HepG2 (cell line): Measurements from ENCODE around the gene GNG10. TPM values are rescaled to one million over a fixed set of nuclear protein-coding genes. Genes with fewer than 3 reads are reported as not detected.

ENCODE experiments used
- ATAC-seq: fragments of 200-7000 bp; cut with Tn5 transposase; 3 replicates; pipeline ENCODE4 v1.9.1; 2020; ENCODE audit warnings: mild to moderate bottlenecking, moderate library complexity
- BruUV-seq: library from RNA; stranded (reverse); fragments of 400-500 nt; replicated peaks from 2 replicates; lab custom pipeline; 2021; lab: Mats Ljungman, UMichigan
- CTCF ChIA-PET: fragments of 300-600 bp; formaldehyde crosslinking; extraction: SDS; loops from one replicate; lab custom pipeline; 2021; ENCODE audit warnings: low total read pairs, inconsistent platforms, low intra/inter-chr PET ratio; lab: Yijun Ruan, JAX
- POLR2A ChIA-PET: fragments of 350-600 bp; sonication (Branson Sonifier 250); formaldehyde crosslinking; loops from one replicate; lab custom pipeline; 2020; ENCODE audit warnings: antibody characterized with exemption, inconsistent platforms; lab: Yijun Ruan, JAX
- DNase-seq: peaks from one replicate; pipeline ENCODE4 v3.0.0-alpha.2; 2015; ENCODE audit warnings: low spot score
- FAIRE-seq: peaks from 3 replicates; lab custom pipeline; 2011; peaks lifted over from hg19 to GRCh38; lab: Jason Lieb, UNC
- H2AFZ ChIP-seq: one replicate; pipeline ENCODE4 v1.6.1; 2011; ENCODE audit warnings: low read length, inconsistent platforms
- H3K27ac ChIP-seq: fragments of 300-600 bp; 3 replicates; pipeline ENCODE4 v1.8.0; 2011; ENCODE audit warnings: mixed run types, mild to moderate bottlenecking, mixed read lengths, low read length, inconsistent platforms; ENCODE audit not compliant: insufficient read depth; ENCODE audit errors: extremely low read length
- H3K27me3 ChIP-seq, 2 experiments: fragments of 200-600 bp in 1 of 2; 2 replicates in 1 of 2; 3 replicates in 1 of 2; pipeline versions ENCODE4 v1.6.0 to v1.8.0; 2011; ENCODE audit warnings: low read length in 2 of 2, mild to moderate bottlenecking in 2 of 2, moderate library complexity in 2 of 2, inconsistent platforms in 1 of 2; ENCODE audit not compliant: insufficient read depth in 2 of 2, control insufficient read depth in 1 of 2
- H3K36me3 ChIP-seq, 2 experiments: fragments of 200-600 bp in 1 of 2; replicated peaks in 1 of 2; 2 replicates in 1 of 2; 3 replicates in 1 of 2; pipeline versions ENCODE4 v1.5.1 to v1.8.0; 2011; ENCODE audit warnings: low read length in 2 of 2, inconsistent platforms in 1 of 2; ENCODE audit not compliant: insufficient read depth in 2 of 2, control insufficient read depth in 1 of 2
- H3K4me1 ChIP-seq: 2 replicates; pipeline ENCODE4 v1.5.1; 2012; ENCODE audit warnings: low read length, inconsistent platforms; ENCODE audit not compliant: insufficient read depth
- H3K4me2 ChIP-seq: 2 replicates; pipeline ENCODE4 v1.6.0; 2011; ENCODE audit warnings: low read depth, low read length, inconsistent platforms
- H3K4me3 ChIP-seq, 3 experiments: fragments of 200-600 bp in 1 of 3; sonication (generic), shearing (Covaris generic) in 1 of 3; replicated peaks in 1 of 3; 2 replicates each; pipeline ENCODE4 v1.5.1; 2011 to 2016; ENCODE audit warnings: low read length in 3 of 3, inconsistent platforms in 2 of 3, low read depth in 2 of 3, mild to moderate bottlenecking in 2 of 3, control low read depth in 1 of 3, mixed read lengths in 1 of 3; ENCODE audit not compliant: insufficient read depth in 1 of 3
- H3K79me2 ChIP-seq: one replicate; pipeline ENCODE4 v1.6.1; 2011; ENCODE audit warnings: low read length, inconsistent platforms; ENCODE audit not compliant: insufficient read depth
- H3K9ac ChIP-seq: 2 replicates; pipeline ENCODE4 v1.6.0; 2011; ENCODE audit warnings: mild to moderate bottlenecking, low read depth, low read length, inconsistent platforms; ENCODE audit not compliant: insufficient read depth
- H3K9me3 ChIP-seq: 2 replicates; pipeline ENCODE4 v1.5.1; 2012; ENCODE audit warnings: mild to moderate bottlenecking, low read length
- H4K20me1 ChIP-seq: 2 replicates; pipeline ENCODE4 v1.6.0; 2011; ENCODE audit warnings: inconsistent platforms, mild to moderate bottlenecking, low read length, moderate library complexity; ENCODE audit not compliant: insufficient read depth
- EEA1 ChIP-seq: sonication (generic); formaldehyde crosslinking; IDR thresholded peaks from 2 replicates; pipeline ENCODE4 v1.5.1; 2020; ENCODE audit warnings: mild to moderate bottlenecking, missing genetic modification reagents, borderline replicate concordance
- JUN ChIP-seq: sonication (generic); formaldehyde crosslinking; IDR thresholded peaks from 2 replicates; pipeline ENCODE4 v1.4.0; 2020; ENCODE audit warnings: mild to moderate bottlenecking, missing genetic modification reagents
- RFX5 ChIP-seq: IDR thresholded peaks from 2 replicates; pipeline ENCODE4 v1.6.1; 2011; ENCODE audit warnings: low read depth, low read length, improper control_type of control experiment
- SYNCRIP ChIP-seq: fragments of 200-400 bp; formaldehyde crosslinking; IDR thresholded peaks from 2 replicates; pipeline ENCODE4 v1.6.1; 2018; ENCODE audit warnings: mild to moderate bottlenecking, low read depth, low read length; ENCODE audit not compliant: insufficient read depth
- TCF12 ChIP-seq, 2 experiments: fragments of 450-650 bp in 1 of 2; sonication (generic) in 1 of 2; formaldehyde crosslinking in 1 of 2; IDR thresholded peaks; 2 replicates each; pipeline versions ENCODE4 v1.6.1 to v1.8.0; 2017 to 2022; ENCODE audit warnings: antibody characterized with exemption in 1 of 2, mild to moderate bottlenecking in 1 of 2, missing genetic modification reagents in 1 of 2, moderate library complexity in 1 of 2
- THYN1 ChIP-seq: sonication (generic); formaldehyde crosslinking; IDR thresholded peaks from 2 replicates; pipeline ENCODE4 v1.8.1; 2023; ENCODE audit warnings: low read depth, mild to moderate bottlenecking, moderate library complexity, missing genetic modification reagents, borderline replicate concordance
- TSC22D2 ChIP-seq: sonication (generic); formaldehyde crosslinking; IDR thresholded peaks from 2 replicates; pipeline ENCODE4 v1.5.1; 2020; ENCODE audit warnings: missing genetic modification reagents, mild to moderate bottlenecking, borderline replicate concordance
- YEATS4 ChIP-seq: sonication (generic); formaldehyde crosslinking; IDR thresholded peaks from 2 replicates; pipeline ENCODE4 v1.4.0; 2020; ENCODE audit warnings: missing genetic modification reagents, borderline replicate concordance
- ZNF747 ChIP-seq: sonication (generic); formaldehyde crosslinking; IDR thresholded peaks from 2 replicates; pipeline ENCODE4 v1.8.1; 2023; ENCODE audit warnings: missing genetic modification reagents, mild to moderate bottlenecking, borderline replicate concordance
- WGBS: methylation state at CpG from one replicate; pipeline ENCODE4 v1.1.6; 2017; ENCODE audit warnings: low lambda C conversion rate; 5-methylcytosine and 5-hydroxymethylcytosine counted together
- in situ Hi-C: cut with HindIII; loops from 2 replicates; pipeline ENCODE4 v1.10.0; 2017; ENCODE audit warnings: low pct_unique_long_range_greater_than_20kb; ENCODE audit not compliant: extremely low pct_ligation_motif_present
- intact Hi-C: fragments of 100-400 bp; cut with micrococcal nuclease; formaldehyde crosslinking; loops from one replicate; pipeline ENCODE4 v1.10.0; 2022; ENCODE audit not compliant: unreplicated experiment
- polyA plus RNA-seq, 8 experiments: library from polyadenylated mRNA; depleted of rRNA in 3 of 8; stranded (reverse) in 7 of 8; unstranded in 1 of 8; fragments of >200 nt; fragmentation: Illumina TruSeq in 4 of 8; extraction: Trizol in 4 of 8; gene quantifications; 2 replicates each; pipeline versions ENCODE4 v1.2.1 to v1.2.3, GENCODE V29; 2011 to 2016; ENCODE audit warnings: low read depth in 4 of 8, missing spikeins in 1 of 8, mixed read lengths in 1 of 8; ENCODE audit not compliant: insufficient read depth in 1 of 8
- total RNA-seq, 5 experiments: library from RNA; depleted of rRNA; stranded (reverse); fragments of >200 nt; fragmentation: Illumina TruSeq; extraction: Trizol; gene quantifications; 2 replicates each; pipeline ENCODE4 v1.2.3, GENCODE V29; 2016; ENCODE audit warnings: low read depth in 1 of 5
- TF ChIP-seq, protein P1 (sequence below): sonication (generic); formaldehyde crosslinking; IDR thresholded peaks from 2 replicates; pipeline ENCODE4 v1.4.0; 2020; ENCODE audit warnings: missing genetic modification reagents
- TF ChIP-seq, protein P2 (sequence below): IDR thresholded peaks from 2 replicates; pipeline ENCODE4 v1.6.1; 2016; ENCODE audit warnings: mild to moderate bottlenecking, missing biosample characterization, missing genetic modification reagents
- TF ChIP-seq, protein P3 (sequence below): IDR thresholded peaks from 2 replicates; pipeline ENCODE4 v1.6.1; 2016
- TF ChIP-seq, protein P4 (sequence below): sonication (generic); IDR thresholded peaks from 2 replicates; pipeline ENCODE4 v1.6.1; 2016; ENCODE audit warnings: low read depth, borderline replicate concordance

GNG10 gene
- total and polyA plus RNA-seq, 2 of the 13 experiments (the other 11 are each of a cell fraction or from before 2014, with no cell fraction given) = 29.8 to 32.4 TPM

DNA sequence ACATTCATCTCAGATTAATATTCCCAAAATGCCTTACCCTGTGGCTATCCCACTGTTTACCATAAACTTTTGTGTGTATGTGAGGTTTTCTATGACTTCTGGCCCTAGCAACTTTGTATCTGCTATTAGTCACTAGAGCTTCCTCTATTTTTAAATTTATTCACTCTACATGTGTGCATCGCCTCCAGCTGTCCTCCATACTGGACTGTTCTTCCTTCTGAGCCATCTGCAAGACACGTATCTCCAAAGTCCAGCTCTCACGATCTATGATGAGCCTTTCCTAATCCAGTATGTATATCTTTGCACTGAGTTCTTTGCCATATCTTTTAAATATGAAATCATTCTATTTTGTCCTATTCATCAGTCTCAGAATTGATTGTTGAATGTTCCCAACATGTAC, 1.7 kb upstream of the GNG10 start:
- Histone ChIP-seq H3K27me3 (no peaks in the 10 kb centered on the region; a peak in 1 of 5 replicates), H3K9ac (no peak overlapping the region), H3K9me3 (no peaks in the 10 kb centered on the region), H3K36me3 (no peaks in the 10 kb centered on the region), H3K79me2 (peaks cover 10% of the 10 kb centered on the region), H3K27ac (no peak overlapping the region), H4K20me1 (0 out of 2 replicates have a peak, but pooled peaks cover 4% of the 10 kb centered on the region), H3K4me1 (peaks cover 20% of the 10 kb centered on the region), H3K4me2 (no peak overlapping the region), H2AFZ (no peak overlapping the region), H3K4me3 (no peak overlapping the region)
- WGBS = 76% methylated on average over 3 of the region's 3 CpGs
- no TSS peak for BruUV-seq
- no peak for TF ChIP-seq TCF12 (IDR thresholded peaks at IDR 0.05)
- no peak for TF ChIP-seq TCF12 (CRISPR knock-in tag; IDR thresholded peaks at IDR 0.05)
- TF ChIP-seq ZNF747 (CRISPR knock-in tag) = no peak
- TF ChIP-seq SYNCRIP = no peak
- TF ChIP-seq, protein P1, sequence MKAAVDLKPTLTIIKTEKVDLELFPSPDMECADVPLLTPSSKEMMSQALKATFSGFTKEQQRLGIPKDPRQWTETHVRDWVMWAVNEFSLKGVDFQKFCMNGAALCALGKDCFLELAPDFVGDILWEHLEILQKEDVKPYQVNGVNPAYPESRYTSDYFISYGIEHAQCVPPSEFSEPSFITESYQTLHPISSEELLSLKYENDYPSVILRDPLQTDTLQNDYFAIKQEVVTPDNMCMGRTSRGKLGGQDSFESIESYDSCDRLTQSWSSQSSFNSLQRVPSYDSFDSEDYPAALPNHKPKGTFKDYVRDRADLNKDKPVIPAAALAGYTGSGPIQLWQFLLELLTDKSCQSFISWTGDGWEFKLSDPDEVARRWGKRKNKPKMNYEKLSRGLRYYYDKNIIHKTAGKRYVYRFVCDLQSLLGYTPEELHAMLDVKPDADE (CRISPR knock-in tag) = no peak
- TF ChIP-seq, protein P2, sequence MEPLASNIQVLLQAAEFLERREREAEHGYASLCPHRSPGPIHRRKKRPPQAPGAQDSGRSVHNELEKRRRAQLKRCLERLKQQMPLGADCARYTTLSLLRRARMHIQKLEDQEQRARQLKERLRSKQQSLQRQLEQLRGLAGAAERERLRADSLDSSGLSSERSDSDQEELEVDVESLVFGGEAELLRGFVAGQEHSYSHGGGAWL (CRISPR knock-in tag) = no peak
- TF ChIP-seq, protein P3, sequence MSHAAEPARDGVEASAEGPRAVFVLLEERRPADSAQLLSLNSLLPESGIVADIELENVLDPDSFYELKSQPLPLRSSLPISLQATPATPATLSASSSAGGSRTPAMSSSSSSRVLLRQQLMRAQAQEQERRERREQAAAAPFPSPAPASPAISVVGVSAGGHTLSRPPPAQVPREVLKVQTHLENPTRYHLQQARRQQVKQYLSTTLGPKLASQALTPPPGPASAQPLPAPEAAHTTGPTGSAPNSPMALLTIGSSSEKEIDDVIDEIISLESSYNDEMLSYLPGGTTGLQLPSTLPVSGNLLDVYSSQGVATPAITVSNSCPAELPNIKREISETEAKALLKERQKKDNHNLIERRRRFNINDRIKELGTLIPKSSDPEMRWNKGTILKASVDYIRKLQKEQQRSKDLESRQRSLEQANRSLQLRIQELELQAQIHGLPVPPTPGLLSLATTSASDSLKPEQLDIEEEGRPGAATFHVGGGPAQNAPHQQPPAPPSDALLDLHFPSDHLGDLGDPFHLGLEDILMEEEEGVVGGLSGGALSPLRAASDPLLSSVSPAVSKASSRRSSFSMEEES = no peak
- TF ChIP-seq, protein P4, sequence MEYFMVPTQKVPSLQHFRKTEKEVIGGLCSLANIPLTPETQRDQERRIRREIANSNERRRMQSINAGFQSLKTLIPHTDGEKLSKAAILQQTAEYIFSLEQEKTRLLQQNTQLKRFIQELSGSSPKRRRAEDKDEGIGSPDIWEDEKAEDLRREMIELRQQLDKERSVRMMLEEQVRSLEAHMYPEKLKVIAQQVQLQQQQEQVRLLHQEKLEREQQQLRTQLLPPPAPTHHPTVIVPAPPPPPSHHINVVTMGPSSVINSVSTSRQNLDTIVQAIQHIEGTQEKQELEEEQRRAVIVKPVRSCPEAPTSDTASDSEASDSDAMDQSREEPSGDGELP = no peak
- no peak for TF ChIP-seq EEA1 (CRISPR knock-in tag)
- TF ChIP-seq JUN (CRISPR knock-in tag) = no peak
- no peak for TF ChIP-seq THYN1 (CRISPR knock-in tag)
- no peak for TF ChIP-seq YEATS4
- no peak for TF ChIP-seq RFX5
- TF ChIP-seq TSC22D2 = no peak
- DNase-seq (no peak), FAIRE-seq (no peak), ATAC-seq (no peak)
- in situ Hi-C loops (no loop called here), intact Hi-C loops (no loop called here)
- ChIA-PET CTCF (no interaction called here), POLR2A (no interaction called here)
